H1 (cell line): Measurements from ENCODE around the gene CDK13. TPM values are rescaled to one million over a fixed set of nuclear protein-coding genes. Genes with fewer than 3 reads are reported as not detected.

Experiments used
- BCL11A ChIP-seq, 2 experiments: IDR thresholded peaks; one replicate each; pipeline ENCODE4 v1.6.1; 2011; ENCODE audit warnings: low read depth in 2 of 2, low read length in 2 of 2, mild to moderate bottlenecking in 2 of 2
- JUND ChIP-seq: IDR thresholded peaks from 2 replicates; pipeline ENCODE4 v1.6.1; 2011; ENCODE audit warnings: mild to moderate bottlenecking, improper control_type of control experiment, low read length
- KDM5A ChIP-seq: fragments of 200-600 bp; IDR thresholded peaks from 2 replicates; pipeline ENCODE4 v1.7.1; 2012; ENCODE audit warnings: mild to moderate bottlenecking, low read length, inconsistent platforms, mixed read lengths
- MAX ChIP-seq: IDR thresholded peaks from 2 replicates; pipeline ENCODE4 v1.6.1; 2012; ENCODE audit warnings: inconsistent platforms
- POLR2AphosphoS5 ChIP-seq: IDR thresholded peaks from 2 replicates; pipeline ENCODE4 v1.6.1; 2011; ENCODE audit warnings: low read depth, low read length
- RFX5 ChIP-seq: IDR thresholded peaks from 2 replicates; pipeline ENCODE4 v1.6.1; 2011; ENCODE audit warnings: low read depth, low read length, improper control_type of control experiment, borderline replicate concordance
- SP1 ChIP-seq: IDR thresholded peaks from 2 replicates; pipeline ENCODE4 v1.6.1; 2011; ENCODE audit warnings: low read depth, low read length
- TBP ChIP-seq: IDR thresholded peaks from 2 replicates; pipeline ENCODE4 v1.6.1; 2011; ENCODE audit warnings: low read depth, low read length, improper control_type of control experiment
- TCF12 ChIP-seq: IDR thresholded peaks from 2 replicates; pipeline ENCODE4 v1.6.1; 2011; ENCODE audit warnings: low read depth, mild to moderate bottlenecking, low read length
- polyA plus RNA-seq, 7 experiments: library from polyadenylated mRNA; depleted of rRNA in 3 of 7; stranded (reverse) in 5 of 7; unstranded in 2 of 7; fragments of >200 nt in 5 of 7; fragments of 200-250 nt in 2 of 7; gene quantifications; 1 replicate in 5 of 7; 2 replicates in 1 of 7; 4 replicates in 1 of 7; pipeline versions ENCODE4 v1.2.1 to v1.2.3, GENCODE V29; 2011 to 2013; ENCODE audit warnings: missing spikeins in 2 of 7, mixed read lengths in 2 of 7
- total RNA-seq: library from RNA; stranded (reverse); fragmentation: NEBNext Ultra II Directional; extraction: Animal tissue kit (Norgen Biotek cat#: 25700); gene quantifications from 2 replicates; pipeline ENCODE4 v1.2.1, GENCODE V29; 2021

Gene CDK13
- total and polyA plus RNA-seq, 2 of the 8 experiments (the other 6 are each of a cell fraction or from before 2014, with no cell fraction given) = 22.6 to 49.5 TPM

GRCh38 chr7:40101201-40101600 is 151.1 kb downstream of the CDK13 start (continued):
- TF ChIP-seq RFX5 = no peak
- no peak for TF ChIP-seq SP1
- TF ChIP-seq BCL11A (IDR thresholded peaks at IDR 0.05; ENCODE audit: low read depth in 2 of 2, low read length in 2 of 2) = no peak
- TF ChIP-seq TCF12 = no peak
- no peak for TF ChIP-seq TBP
- TF ChIP-seq KDM5A = no peak
- no peak for TF ChIP-seq POLR2AphosphoS5
- no peak for TF ChIP-seq JUND
- no peak for TF ChIP-seq MAX
- TF ChIP-seq, all 59 proteins: peak for 0
